HepG2 (cell line): ENCODE measurements around the gene SLC23A2. TPM values are rescaled to one million over a fixed set of nuclear protein-coding genes. Genes with fewer than 3 reads are reported as not detected.

Experiments used
- CHD4 ChIP-seq: fragments of 200-600 bp; sonication (generic); IDR thresholded peaks from 2 replicates; pipeline ENCODE4 v1.7.0; 2017; ENCODE audit warnings: mild to moderate bottlenecking, low read length, borderline replicate concordance
- HOXA3 ChIP-seq: sonication (generic); formaldehyde crosslinking; IDR thresholded peaks from 2 replicates; pipeline ENCODE4 v1.5.0; 2020; ENCODE audit warnings: missing genetic modification reagents
- MAFF ChIP-seq: IDR thresholded peaks from 2 replicates; pipeline ENCODE4 v1.6.1; 2011; ENCODE audit warnings: low read depth, low read length, improper control_type of control experiment
- NKX3-1 ChIP-seq: sonication (generic); formaldehyde crosslinking; IDR thresholded peaks from 2 replicates; pipeline ENCODE4 v1.5.0; 2020; ENCODE audit warnings: missing genetic modification reagents
- SOX6 ChIP-seq, 2 experiments: fragments of 450-650 bp in 1 of 2; sonication (generic) in 1 of 2; formaldehyde crosslinking in 1 of 2; IDR thresholded peaks; 2 replicates each; pipeline versions ENCODE4 v1.4.0 to v1.6.1; 2017 to 2020; ENCODE audit warnings: antibody characterized with exemption in 1 of 2, mild to moderate bottlenecking in 1 of 2, missing genetic modification reagents in 1 of 2
- SSRP1 ChIP-seq: IDR thresholded peaks from 2 replicates; pipeline ENCODE4 v1.6.1; 2016; ENCODE audit warnings: control low read depth
- ZBED4 ChIP-seq: sonication (generic); formaldehyde crosslinking; IDR thresholded peaks from 2 replicates; pipeline ENCODE4 v1.4.0; 2020; ENCODE audit warnings: missing genetic modification reagents, borderline replicate concordance
- ZGPAT ChIP-seq: IDR thresholded peaks from 2 replicates; pipeline ENCODE4 v1.6.1; 2016; ENCODE audit warnings: mild to moderate bottlenecking
- ZNF589 ChIP-seq: sonication (generic); formaldehyde crosslinking; conservative IDR thresholded peaks from 2 replicates; pipeline ENCODE4 v1.8.0; 2022; ENCODE audit warnings: mild to moderate bottlenecking, moderate library complexity, missing genetic modification reagents
- ZNF780A ChIP-seq: sonication (generic); formaldehyde crosslinking; IDR thresholded peaks from 2 replicates; pipeline ENCODE4 v1.8.0; 2022; ENCODE audit warnings: mild to moderate bottlenecking, missing genetic modification reagents, moderate library complexity
- polyA plus RNA-seq, 8 experiments: library from polyadenylated mRNA; depleted of rRNA in 3 of 8; stranded (reverse) in 7 of 8; unstranded in 1 of 8; fragments of >200 nt; fragmentation: Illumina TruSeq in 4 of 8; extraction: Trizol in 4 of 8; gene quantifications; 2 replicates each; pipeline versions ENCODE4 v1.2.1 to v1.2.3, GENCODE V29; 2011 to 2016; ENCODE audit warnings: low read depth in 4 of 8, missing spikeins in 1 of 8, mixed read lengths in 1 of 8; ENCODE audit not compliant: insufficient read depth in 1 of 8
- total RNA-seq, 5 experiments: library from RNA; depleted of rRNA; stranded (reverse); fragments of >200 nt; fragmentation: Illumina TruSeq; extraction: Trizol; gene quantifications; 2 replicates each; pipeline ENCODE4 v1.2.3, GENCODE V29; 2016; ENCODE audit warnings: low read depth in 1 of 5
- TF ChIP-seq, protein P1 (sequence below): sonication (generic); formaldehyde crosslinking; IDR thresholded peaks from 2 replicates; pipeline ENCODE4 v1.5.1; 2020; ENCODE audit warnings: missing genetic modification reagents, mild to moderate bottlenecking, borderline replicate concordance

SLC23A2 gene
- total and polyA plus RNA-seq, 2 of the 13 experiments (the other 11 are each of a cell fraction or from before 2014, with no cell fraction given), result 42.2 to 51.2 TPM

- TF ChIP-seq ZGPAT (CRISPR knock-in tag), result no peak
- TF ChIP-seq MAFF, result peak; percentile 57; the same call in 1 of the 2 replicates
- TF ChIP-seq CHD4, result no peak
- no peak for TF ChIP-seq HOXA3 (CRISPR knock-in tag)
- no peak for TF ChIP-seq SSRP1 (CRISPR knock-in tag)
- 0 out of 2 replicates have a peak, but pooled peaks have one; percentile 12 for TF ChIP-seq NKX3-1 (CRISPR knock-in tag)
- TF ChIP-seq ZBED4 (CRISPR knock-in tag), result no peak
- no peak for TF ChIP-seq SOX6 (IDR thresholded peaks at IDR 0.05)
- TF ChIP-seq SOX6 (CRISPR knock-in tag; IDR thresholded peaks at IDR 0.05), result no peak
- TF ChIP-seq ZNF589 (CRISPR knock-in tag), result no peak
- TF ChIP-seq, protein P1, sequence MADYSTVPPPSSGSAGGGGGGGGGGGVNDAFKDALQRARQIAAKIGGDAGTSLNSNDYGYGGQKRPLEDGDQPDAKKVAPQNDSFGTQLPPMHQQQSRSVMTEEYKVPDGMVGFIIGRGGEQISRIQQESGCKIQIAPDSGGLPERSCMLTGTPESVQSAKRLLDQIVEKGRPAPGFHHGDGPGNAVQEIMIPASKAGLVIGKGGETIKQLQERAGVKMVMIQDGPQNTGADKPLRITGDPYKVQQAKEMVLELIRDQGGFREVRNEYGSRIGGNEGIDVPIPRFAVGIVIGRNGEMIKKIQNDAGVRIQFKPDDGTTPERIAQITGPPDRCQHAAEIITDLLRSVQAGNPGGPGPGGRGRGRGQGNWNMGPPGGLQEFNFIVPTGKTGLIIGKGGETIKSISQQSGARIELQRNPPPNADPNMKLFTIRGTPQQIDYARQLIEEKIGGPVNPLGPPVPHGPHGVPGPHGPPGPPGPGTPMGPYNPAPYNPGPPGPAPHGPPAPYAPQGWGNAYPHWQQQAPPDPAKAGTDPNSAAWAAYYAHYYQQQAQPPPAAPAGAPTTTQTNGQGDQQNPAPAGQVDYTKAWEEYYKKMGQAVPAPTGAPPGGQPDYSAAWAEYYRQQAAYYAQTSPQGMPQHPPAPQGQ, result no peak
- no peak for TF ChIP-seq ZNF780A (CRISPR knock-in tag)
These were observed 22.8 kb upstream of the SLC23A2 start (continued) for GRCh38 chr20:5024103-5024502.
